HG02938 (cell line): ENCODE measurements around the gene TRPM7.
"Not testable (repeated sequence)": the region's sequence is repeated elsewhere in the genome, so short reads cannot be mapped to it uniquely, and the experiment has no call there.

Source experiments
- ATAC-seq: cut with Tn5 transposase; IDR thresholded peaks from one replicate; pipeline ENCODE4 v1.9.1; 2021; ENCODE audit warnings: mild to moderate bottlenecking, moderate library complexity; ENCODE audit not compliant: unreplicated experiment

Gene TRPM7, protein sequence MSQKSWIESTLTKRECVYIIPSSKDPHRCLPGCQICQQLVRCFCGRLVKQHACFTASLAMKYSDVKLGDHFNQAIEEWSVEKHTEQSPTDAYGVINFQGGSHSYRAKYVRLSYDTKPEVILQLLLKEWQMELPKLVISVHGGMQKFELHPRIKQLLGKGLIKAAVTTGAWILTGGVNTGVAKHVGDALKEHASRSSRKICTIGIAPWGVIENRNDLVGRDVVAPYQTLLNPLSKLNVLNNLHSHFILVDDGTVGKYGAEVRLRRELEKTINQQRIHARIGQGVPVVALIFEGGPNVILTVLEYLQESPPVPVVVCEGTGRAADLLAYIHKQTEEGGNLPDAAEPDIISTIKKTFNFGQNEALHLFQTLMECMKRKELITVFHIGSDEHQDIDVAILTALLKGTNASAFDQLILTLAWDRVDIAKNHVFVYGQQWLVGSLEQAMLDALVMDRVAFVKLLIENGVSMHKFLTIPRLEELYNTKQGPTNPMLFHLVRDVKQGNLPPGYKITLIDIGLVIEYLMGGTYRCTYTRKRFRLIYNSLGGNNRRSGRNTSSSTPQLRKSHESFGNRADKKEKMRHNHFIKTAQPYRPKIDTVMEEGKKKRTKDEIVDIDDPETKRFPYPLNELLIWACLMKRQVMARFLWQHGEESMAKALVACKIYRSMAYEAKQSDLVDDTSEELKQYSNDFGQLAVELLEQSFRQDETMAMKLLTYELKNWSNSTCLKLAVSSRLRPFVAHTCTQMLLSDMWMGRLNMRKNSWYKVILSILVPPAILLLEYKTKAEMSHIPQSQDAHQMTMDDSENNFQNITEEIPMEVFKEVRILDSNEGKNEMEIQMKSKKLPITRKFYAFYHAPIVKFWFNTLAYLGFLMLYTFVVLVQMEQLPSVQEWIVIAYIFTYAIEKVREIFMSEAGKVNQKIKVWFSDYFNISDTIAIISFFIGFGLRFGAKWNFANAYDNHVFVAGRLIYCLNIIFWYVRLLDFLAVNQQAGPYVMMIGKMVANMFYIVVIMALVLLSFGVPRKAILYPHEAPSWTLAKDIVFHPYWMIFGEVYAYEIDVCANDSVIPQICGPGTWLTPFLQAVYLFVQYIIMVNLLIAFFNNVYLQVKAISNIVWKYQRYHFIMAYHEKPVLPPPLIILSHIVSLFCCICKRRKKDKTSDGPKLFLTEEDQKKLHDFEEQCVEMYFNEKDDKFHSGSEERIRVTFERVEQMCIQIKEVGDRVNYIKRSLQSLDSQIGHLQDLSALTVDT (N-terminal part only)

DNA sequence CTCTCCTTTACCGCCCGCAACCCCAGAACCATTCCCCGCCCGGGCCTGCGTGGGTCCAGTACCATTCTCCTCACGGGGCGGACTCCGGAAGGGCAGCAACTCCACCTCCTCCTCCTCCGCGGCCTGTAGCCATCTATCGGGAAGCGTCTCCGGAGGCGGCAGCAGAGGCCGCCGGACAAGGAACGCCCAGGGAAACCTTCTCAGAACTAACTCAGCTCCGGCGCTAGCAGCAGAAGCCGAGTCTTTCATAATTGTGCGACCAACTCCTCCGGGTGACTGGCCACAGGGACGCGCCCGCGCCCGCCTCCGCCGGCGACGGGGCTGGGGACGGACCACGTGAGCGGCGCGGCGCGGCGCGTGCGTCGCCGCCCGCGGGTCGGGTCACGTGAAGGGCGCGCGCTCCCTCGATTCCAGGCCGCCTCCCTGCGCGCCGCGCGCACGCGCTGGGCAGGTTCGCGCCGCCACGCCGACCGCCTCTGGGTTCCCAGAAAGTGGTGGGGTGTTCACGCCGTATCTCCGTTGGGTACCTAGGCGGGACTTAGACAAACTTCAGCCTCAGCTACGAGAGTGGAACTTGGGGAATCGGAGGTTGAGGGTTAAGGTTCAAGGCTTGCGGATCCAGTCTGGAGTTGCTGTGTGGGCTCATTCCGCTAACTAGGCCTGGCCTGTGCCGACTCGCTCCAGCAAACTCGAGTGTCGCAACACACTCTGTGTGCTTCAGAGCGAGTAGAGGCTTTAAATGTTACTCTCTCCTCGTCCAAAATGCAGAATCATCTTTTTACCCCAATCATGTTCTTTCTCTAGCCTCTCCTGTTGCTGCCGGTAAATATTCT, at the start of gene TRPM7:
Gene TRPM7 (minus strand): TSS at position 329 of the 833 bp plus-strand sequence. CDS start 264 bp downstream, at position 65.
- peak; percentile 68 for ATAC-seq

DNA sequence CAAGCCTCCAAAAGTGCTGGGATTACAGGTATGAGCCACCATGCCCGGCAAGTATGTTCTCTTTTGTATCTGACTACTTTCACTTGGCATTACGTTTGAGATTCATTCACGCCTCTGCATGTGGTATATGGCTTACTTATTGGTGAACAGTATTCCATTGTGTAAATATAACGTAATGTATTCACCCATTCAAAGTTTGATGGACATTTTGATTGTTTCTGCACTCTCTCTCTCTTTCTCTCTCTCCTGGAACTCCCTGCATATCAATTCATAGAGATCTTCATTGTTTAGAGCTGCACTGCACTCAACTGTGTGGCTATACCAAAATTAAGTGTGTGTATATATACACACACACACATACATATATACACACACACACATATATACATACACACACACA, 48.6 kb upstream of the TRPM7 start:
- no peak for ATAC-seq

DNA sequence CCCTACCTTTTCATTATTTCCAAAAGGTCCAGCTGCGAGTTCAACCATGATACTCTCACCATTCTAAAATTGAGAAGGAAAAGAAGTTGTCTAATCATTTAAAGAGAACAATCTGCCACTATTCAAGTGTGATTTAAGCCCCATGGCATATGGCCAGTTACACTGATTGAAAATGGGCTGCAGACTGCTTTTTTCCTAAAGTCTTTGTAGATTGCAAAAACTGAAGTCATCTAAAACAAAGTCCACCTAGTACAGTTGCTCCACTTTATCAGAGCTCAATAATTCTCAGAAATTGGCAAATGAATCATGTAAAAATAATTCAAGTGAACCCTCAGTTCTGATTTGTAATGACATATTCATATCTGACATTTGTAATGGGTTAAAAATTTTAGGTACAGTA, 39.7 kb upstream of the TRPM7 start:
- ATAC-seq, result no peak

DNA sequence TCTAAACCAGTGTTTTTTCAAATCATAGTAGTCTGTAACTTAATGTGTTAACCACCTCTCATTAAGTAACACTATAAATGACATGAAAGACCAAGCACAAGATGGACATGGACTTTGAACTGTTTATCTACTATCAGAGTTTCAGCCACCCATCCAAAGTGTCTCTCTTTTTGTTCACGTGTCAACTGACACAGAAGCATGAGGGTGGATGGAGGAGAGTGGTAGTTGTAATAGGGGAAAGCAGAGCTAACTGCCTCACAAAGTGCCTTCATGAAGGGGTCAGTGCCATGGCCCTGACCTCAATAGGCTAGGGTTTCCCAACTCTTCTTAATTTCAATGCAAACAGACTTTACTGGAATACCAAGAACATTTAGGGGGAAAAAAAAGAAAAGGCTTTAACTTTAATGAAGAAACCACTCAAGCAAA, 32.1 kb upstream of the TRPM7 start:
- ATAC-seq, result no peak

DNA sequence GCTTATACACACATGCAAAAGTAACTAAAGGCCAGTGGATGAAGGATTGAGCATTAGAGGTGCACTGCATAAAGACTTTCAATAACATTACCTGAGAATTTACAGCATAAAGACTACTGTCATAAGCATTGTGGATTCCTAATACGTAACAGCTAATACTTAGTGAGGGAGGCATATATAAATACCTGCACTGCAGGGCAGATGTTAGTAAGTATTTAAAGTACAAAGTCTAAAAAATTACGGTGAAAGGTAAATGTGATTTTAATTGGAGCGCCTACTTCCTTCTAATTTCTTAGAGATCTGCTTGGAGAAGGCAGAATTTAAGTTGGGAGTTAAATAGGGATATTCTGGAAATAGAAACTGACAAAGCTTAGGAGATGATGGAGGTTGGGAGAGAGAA, 25.4 kb upstream of the TRPM7 start:
- no peak for ATAC-seq

DNA sequence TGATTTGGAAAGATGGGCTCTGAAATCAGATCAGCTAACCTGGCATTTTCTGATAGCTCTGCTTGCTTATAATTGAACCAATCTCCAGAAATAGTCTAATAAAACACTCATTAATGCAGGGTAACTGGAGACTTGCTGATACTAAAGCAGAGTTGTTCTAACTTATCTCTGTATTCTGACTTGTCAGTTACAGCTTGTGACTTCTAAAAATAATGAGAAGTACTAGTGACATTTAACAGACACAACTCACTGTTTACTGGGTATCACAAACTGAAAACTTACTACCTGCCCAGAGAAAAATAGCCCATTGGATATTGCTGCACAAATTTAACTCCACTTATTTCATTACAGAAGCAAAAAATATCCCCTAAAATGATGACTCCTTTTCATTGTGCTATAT, 24.0 kb upstream of the TRPM7 start:
- ATAC-seq, result no peak

DNA sequence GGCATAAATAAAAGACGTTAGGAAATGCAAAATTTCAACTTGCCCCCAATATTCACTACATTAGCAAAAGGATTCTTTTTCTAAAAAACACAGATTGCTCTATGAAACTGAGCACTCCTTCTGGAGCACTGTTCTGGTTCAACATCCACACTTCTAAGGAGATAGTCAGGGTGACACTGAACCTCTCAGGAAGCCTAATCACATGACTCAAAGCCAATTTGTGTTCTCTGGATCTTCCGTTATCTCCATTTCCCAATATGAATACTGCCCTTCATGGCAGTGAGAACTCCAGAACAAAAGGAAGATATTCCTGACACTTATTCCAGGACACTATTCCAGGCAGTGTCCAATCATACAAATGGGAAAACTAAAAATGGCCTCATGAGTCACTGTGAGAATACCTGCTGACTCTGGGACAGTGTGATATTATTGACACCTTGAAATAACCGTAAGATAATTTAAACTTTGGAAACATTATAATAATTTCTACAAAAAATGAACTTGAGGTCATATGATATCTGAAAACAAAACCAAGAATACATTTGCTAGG, 21.4 kb upstream of the TRPM7 start:
- ATAC-seq, result no peak

DNA sequence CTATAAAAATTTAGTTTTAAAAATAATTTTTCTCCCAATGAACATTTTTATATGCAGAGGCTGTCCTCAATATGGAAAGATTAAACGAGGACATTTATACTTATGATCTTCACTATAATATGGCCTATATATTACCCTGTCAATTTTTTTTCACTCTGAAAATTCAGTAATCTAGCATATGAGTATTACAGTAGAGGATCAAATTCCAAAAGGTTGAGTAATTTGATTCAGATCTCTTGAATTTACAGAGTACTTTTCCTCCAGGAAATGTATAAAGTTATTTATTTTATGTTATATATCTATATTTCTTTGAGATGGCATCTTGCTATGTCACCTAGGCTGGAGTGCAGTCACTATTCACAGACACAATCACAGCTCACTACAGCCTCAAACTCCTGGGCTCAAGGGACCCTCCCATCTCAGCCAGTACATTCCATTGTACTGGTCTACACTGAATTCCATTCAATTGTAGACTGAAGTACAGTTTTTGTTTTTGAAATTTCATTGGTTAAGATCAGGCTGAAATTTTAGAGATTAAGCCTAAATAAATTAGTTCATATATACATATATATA, 16.3 kb upstream of the TRPM7 start:
- no peak for ATAC-seq

DNA sequence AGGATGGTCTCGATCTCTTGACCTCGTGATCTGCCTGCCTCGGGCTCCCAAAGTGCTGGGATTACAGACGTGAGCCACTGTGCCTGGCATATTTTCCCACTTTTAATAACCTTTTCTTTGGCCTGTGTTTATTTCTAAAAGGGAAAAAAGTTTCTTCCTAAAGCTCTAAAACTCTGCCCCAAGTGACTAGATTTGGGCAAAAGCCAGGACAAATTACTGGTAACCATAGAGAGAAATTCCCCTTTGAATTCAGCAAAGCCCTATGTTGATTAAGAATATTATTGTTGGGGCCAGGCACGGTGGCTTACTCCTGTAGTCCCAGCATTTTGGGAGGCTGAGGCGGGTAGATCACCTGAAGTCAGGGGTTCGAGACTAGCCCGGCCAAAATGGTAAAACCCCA, 11.5 kb upstream of the TRPM7 start:
- no peak for ATAC-seq

DNA sequence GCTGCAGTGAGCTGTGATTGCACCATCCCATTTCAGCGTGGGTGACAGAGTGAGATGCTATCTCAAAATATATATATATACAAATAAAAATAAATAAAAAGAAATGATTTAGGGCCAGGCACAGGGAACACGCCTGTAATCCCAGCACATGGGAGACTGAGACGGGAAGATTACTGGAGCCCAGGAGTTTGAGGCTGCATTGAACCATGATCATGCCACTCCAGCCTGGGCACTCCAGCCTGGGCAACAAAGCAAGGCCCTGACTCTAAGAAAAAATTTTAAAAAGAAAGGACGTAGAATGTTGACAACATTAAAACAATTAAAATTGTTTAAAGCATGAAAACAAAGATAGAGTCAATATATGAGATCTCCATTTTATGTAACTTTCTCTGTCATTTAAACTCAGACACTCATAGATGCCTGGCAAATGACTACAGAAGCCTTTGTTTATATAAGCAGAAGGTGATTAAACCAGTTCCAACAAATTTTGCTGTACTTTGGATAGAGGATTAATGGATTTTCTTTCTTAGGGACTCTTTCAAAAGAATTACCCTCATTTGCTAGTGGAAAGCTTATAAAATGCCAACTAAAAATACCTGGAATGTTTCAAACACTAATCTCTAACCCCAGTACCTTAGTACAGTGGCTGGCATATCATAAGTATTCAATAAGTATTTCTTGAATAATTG, 10.7 kb upstream of the TRPM7 start:
- ATAC-seq, result no peak

DNA sequence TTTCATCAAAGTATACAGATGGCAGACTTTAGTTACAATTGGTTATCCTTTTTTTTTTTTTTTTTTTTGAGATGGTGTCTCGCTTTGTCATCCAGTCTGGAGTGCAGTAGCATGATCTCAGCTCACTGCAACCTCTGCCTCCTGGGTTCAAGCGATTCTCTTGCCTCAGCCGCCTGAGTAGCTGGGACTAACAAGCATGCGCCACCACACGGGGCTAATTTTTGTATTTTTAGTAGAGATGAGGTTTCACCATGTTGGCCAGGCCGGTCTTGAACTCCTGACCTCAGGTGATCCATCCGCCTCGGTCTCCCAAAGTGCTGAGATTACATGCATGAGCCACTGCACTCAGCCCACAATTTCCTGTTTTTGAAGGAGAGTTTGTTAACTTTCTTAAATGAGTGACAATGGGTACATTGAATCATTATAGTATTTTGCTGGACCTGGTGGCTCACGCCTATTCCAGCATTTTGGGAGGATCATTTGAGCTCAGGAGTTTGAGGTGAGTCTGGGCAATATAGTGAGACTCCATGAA, 8.1 kb upstream of the TRPM7 start:
- not testable (repeated sequence) for ATAC-seq

DNA sequence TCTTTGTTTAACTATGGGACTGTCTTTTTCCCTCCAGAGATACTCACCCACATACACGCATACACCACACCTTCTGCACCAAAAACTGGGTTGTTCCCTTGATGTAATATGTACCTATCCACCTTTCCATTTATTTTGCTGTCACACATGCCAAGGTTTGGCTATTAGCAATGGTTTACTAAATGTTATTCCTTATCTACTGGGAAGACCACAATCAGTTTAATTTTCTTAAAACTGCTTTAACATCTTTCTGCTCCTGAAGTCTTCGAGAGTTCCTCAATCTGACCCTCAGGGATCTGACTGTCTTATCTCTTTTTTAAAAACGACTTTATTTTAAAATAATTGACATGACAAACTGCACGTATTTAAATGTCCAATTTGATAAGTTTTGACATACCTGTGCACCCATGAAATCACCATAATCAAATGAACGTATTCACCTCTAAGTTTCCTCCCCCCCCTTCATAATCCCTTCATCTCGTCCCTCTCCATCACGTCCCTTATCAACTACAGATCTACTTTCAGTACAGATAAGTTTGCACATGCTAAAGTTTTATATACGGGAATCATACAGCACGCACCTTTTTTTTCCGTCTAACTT, 805 bp upstream of the TRPM7 start:
- peak; percentile 0 for ATAC-seq

DNA sequence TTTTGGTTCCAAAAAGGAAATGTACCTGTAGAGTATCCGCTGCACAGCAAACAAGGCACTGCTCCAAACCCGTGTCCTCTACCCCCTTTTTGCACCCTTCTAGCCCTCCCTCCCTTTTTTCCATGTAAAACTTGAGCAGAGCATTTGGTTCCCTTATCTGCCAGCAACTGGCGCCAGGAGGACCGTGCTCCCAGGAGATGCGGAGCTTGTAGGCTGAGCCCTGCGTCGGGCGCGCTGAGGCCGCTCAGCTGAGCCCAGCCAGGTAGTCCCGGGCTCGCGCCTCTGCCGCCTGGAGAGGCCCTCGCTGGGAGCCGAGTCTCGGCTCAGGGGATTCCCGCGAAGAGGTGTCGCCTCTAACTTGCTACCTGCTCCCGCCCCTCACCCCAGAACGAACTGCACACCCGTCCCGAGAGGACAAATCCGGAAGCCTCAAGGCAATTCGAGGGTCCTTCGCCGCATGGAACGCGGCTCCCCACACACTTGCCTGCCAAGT, 575 bp downstream of the TRPM7 start:
- ATAC-seq, result peak; percentile 41

DNA sequence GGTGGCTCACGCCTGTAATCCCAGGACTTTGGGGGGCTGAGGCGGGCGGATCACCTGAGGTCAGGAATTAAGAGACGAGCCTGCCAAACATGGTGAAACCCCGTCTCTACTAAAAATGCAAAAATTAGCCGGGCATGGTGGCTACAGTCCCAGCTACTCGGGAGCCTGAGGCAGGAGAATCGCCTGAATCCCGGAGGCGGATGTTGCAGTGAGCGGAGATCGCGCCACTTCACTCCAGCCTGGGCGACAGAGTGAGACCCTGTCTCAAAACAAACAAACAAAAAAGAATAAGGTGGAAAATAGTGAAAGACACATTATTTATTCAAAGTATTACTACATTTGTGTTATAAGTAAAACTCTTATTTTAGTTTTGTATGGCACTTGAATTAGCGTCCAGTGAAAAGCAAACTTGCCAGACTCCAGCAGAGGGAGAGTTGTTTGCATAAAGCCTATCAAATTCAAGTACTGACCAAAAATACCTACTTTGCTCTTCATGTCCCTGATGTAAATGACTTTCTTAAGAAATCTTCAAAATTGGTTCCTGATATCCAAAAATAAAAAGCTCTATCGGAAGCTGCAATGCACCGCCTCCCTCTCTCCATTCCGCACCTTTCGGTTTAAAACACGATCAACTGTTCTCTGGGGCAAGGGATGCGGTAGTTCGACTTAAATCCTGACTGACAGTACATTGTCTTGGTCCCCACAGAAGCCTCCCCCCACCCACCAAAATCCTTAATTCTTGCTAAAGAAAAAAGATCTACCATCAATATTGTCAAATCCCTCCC, 1.2 kb downstream of the TRPM7 start:
- no peak for ATAC-seq

DNA sequence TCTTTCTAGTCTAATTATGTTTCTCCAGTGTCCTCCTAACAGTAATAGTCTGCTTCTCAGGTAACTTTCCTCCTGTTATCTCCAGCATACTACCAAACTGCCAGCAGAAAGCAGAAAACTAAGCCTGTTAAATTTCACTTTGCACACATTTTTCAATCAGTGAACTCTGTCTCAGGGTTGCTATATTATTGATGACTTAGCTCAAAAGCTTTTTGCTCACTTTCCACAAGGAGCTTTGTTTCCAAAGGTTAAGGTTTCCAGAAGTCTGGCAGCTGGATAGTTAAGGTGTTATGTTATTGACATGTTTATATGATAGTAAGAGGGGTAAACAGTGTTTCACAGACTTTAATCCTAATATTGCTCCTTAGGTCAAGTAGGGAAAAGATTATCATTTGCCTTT, 5.1 kb downstream of the TRPM7 start:
- ATAC-seq, result no peak

DNA sequence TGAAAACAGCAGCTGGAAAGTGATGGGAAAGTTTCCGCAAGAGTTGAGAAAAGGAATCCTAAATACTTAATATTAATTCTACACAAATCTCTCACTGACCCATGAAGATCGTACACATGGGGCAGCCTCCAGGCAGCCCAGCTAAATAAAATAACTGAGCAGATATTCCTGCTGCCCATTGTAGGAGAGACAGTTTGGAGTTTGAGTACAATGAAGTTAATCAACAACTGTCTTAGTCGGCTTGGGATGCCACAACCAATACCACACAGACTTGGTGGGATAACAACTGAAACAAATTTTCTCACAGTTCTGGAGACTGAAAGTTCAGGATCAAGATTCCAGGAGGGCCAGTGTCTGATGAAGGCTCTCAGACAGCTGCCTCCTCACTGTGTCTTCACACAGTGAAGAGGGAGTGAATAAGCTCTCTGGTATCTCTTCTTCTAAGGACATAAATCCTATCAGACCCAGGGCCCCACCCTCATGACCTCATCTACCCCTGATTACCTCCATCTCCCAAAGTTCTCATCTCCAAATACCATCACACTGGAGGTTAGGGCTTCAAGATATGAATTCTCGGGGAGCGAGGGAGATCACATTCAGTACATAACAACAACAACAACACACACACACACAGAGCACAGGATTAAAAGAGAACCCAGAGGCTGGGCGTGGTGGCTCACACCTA, 9.7 kb downstream of the TRPM7 start:
- no peak for ATAC-seq
